Measurements from ENCODE around the gene AMZ2.
"Not testable (repeated sequence)": the region's sequence is repeated elsewhere in the genome, so short reads cannot be mapped to it uniquely, and the experiment has no call there.

Gene AMZ2

GRCh38 chr17:68221786-68222185 is 26.1 kb upstream of the AMZ2 start:
- TF ChIP-seq, protein P1, sequence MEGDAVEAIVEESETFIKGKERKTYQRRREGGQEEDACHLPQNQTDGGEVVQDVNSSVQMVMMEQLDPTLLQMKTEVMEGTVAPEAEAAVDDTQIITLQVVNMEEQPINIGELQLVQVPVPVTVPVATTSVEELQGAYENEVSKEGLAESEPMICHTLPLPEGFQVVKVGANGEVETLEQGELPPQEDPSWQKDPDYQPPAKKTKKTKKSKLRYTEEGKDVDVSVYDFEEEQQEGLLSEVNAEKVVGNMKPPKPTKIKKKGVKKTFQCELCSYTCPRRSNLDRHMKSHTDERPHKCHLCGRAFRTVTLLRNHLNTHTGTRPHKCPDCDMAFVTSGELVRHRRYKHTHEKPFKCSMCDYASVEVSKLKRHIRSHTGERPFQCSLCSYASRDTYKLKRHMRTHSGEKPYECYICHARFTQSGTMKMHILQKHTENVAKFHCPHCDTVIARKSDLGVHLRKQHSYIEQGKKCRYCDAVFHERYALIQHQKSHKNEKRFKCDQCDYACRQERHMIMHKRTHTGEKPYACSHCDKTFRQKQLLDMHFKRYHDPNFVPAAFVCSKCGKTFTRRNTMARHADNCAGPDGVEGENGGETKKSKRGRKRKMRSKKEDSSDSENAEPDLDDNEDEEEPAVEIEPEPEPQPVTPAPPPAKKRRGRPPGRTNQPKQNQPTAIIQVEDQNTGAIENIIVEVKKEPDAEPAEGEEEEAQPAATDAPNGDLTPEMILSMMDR (IDR thresholded peaks at IDR 0.05; ENCODE audit: extremely low read depth, missing control alignments): no peak
- no peak for DNase-seq (ENCODE audit: low spot score)

GRCh38 chr17:68222606-68223005 is 25.2 kb upstream of the AMZ2 start:
- TF ChIP-seq, protein P1 (IDR thresholded peaks at IDR 0.05; ENCODE audit: extremely low read depth, missing control alignments): no peak
- DNase-seq (ENCODE audit: low spot score): no peak

DNA sequence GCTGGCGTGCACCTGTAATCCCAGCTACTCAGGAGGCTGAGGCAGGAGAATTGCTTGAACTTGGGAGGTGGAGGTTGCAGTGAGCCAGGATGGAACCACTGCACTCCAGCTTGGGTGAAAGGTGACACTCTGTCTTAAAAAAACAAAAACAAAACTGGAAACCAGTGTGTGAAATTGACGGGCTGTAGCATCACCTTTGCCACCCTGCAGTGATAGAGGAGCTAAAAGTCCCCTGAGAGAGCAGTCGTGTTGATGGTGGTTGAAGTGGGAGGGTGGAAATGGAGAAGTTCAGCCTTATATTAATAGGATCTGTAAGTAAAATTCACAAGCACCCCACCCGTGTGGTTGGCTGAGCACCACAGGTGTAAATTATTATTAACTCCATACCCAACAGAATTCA is 22.8 kb upstream of the AMZ2 start:
- not testable (repeated sequence) for DNase-seq (ENCODE audit: low spot score)

DNA sequence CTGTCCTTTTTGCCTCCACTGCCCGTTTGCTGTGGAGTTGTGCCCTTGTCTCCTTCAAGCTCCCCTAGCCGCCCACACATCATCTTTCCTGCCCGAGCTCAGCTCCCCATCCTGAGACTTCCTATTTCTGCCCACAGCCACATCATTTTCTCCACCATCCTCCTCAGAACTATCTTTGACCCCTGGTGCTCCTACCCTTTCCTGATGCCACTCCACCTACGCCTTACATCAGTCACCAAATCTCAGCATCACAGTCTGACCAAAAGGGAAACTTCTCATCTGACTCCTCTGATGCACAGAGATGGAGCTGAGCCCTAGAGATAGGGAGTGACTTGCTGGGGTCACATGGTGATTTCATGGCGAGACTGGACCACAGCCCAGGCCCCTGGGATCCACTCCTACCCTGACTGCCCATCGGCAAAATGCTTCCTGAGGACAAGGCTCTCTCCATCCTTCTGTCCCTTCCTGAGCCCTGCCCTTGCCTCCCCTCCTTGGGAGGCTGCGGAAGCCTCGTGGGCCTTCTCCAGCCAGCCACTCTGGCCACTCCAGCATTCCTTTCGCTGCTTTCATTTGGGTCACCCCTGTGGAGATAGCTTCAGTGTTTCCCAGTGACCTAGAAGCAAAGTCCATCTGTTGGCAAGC is 19.7 kb upstream of the AMZ2 start:
- DNase-seq (ENCODE audit: low spot score): not testable (repeated sequence)

DNA sequence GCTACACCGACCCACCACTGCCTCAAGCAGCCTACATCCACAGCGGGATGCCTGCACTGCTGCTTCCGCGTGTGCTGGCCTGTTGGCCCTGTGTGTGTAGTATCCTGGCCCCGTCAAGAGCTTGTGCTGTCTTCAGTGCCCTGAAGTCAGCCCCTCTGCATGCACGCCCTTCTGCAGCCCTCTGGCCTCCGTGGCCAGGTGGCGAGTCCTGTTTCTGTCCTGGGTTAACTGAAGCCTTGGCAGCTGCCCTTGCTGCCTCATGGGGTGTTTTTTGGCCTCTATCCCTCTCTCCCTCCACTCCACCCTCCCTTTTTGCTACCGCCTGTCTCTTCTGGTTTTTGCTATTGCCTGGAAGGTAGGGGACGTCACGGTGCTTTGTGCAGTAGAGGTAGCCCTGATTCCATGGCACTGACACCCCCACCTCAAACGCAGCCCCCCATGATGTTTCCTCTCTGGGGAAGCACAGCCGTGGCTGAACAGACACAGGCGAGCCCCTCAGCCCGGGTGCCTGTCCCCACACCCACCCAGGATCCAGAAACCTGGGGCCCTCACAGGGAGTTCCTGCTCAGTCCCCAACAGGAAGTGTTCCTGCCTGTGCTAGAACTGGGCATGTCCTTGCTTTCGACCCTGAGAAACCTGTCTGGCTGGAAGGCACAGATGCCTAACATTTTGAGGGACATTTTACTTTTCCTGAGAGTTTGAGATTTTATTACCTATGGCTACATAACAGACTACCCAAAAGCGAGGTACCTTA is 18.8 kb upstream of the AMZ2 start:
- no peak for DNase-seq (ENCODE audit: low spot score)
- TF ChIP-seq, protein P1 (IDR thresholded peaks at IDR 0.05; ENCODE audit: extremely low read depth, missing control alignments): no peak

DNA sequence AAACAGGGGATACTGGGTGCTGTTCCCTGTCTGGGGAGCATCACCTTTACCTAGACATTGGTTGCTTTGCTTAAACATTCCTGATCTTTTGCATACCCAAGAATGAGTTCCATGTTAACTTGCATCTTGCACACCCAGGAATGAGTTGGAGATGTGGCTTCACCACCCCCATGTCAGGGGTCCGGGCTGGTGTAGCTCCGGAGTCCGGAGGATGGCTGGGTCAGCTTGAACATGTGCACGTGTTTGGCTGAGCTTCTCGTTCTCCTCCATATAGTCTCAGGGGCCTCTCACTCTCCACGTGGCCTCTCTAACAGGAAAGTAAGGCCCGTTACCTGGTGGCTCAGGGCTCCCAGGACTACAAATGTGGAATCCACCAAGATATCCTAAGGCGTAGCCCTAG is 18.2 kb upstream of the AMZ2 start:
- TF ChIP-seq, protein P1 (IDR thresholded peaks at IDR 0.05; ENCODE audit: extremely low read depth, missing control alignments): no peak
- DNase-seq (ENCODE audit: low spot score): no peak

- DNase-seq (ENCODE audit: low spot score): not testable (repeated sequence)
Observed at GRCh38 chr17:68231131-68231530, 16.7 kb upstream of the AMZ2 start.

- TF ChIP-seq, protein P1 (IDR thresholded peaks at IDR 0.05; ENCODE audit: extremely low read depth, missing control alignments): no peak
- DNase-seq (ENCODE audit: low spot score): no peak
Observed at GRCh38 chr17:68231541-68231940, 16.3 kb upstream of the AMZ2 start.

GRCh38 chr17:68232741-68233140 is 15.1 kb upstream of the AMZ2 start:
- DNase-seq (ENCODE audit: low spot score): not testable (repeated sequence)

DNA sequence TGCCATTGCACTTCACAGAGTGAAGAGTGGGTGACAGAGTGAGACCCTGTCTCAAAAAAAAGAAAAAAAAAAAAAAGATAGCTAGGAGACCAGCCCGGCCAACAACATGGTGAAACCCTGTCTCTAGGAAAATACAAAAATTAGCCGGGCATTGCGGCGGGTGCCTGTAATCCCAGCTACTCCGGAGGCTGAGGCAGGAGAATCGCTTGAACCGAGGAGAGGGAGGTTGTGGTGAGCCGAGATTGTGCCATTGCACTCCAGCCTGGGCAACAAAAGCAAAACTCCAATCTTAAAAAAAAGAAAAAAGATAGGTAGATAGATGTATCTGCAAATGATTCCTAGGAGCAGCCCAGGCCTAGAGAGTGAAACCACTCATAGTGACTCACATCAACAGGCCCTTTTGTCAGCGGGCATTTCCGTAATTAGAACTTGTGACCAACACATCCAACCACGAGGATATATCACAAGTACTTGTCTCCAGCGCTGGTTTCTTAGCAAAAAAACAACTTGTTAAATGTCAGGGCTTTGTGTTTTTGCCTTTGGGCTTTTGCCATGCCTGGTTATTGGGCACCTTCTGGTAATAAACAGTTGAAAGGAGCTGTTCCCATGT is 13.0 kb upstream of the AMZ2 start:
- not testable (repeated sequence) for DNase-seq (ENCODE audit: low spot score)

GRCh38 chr17:68235336-68235791 is 12.5 kb upstream of the AMZ2 start:
- not testable (repeated sequence) for DNase-seq (ENCODE audit: low spot score)

GRCh38 chr17:68237369-68238163 is 10.3 kb upstream of the AMZ2 start:
- peak; percentile 67 for DNase-seq (ENCODE audit: low spot score)

Data from GM20000 (cell line).